MV-4-11 (cell line): Measurements from ENCODE around the gene NEAT1.

ENCODE experiments used
- DNase-seq: peaks from one replicate; lab custom pipeline; 2025; lab: John Stamatoyannopoulos, UW

The NEAT1 gene

DNA sequence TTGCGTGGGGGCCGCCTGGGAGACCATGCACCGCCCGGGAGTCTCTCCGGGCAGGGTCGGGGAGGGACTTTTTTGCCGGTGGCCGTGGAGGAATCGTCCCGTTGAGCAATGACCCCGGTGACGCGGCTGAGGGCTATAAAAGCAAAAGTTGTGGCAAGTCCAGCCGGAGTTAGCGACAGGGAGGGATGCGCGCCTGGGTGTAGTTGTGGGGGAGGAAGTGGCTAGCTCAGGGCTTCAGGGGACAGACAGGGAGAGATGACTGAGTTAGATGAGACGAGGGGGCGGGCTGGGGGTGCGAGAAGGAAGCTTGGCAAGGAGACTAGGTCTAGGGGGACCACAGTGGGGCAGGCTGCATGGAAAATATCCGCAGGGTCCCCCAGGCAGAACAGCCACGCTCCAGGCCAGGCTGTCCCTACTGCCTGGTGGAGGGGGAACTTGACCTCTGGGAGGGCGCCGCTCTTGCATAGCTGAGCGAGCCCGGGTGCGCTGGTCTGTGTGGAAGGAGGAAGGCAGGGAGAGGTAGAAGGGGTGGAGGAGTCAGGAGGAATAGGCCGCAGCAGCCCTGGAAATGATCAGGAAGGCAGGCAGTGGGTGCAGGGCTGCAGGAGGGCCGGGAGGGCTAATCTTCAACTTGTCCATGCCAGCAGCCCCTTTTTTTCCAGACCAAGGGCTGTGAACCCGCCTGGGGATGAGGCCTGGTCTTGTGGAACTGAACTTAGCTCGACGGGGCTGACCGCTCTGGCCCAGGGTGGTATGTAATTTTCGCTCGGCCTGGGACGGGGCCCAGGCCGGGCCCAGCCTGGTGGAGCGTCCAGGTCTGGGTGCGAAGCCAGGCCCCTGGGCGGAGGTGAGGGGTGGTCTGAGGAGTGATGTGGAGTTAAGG is at the start of gene NEAT1:
NEAT1 (plus strand) TSS at position 166 of the 883 bp plus-strand sequence.
- peak; percentile 82 for DNase-seq

DNA sequence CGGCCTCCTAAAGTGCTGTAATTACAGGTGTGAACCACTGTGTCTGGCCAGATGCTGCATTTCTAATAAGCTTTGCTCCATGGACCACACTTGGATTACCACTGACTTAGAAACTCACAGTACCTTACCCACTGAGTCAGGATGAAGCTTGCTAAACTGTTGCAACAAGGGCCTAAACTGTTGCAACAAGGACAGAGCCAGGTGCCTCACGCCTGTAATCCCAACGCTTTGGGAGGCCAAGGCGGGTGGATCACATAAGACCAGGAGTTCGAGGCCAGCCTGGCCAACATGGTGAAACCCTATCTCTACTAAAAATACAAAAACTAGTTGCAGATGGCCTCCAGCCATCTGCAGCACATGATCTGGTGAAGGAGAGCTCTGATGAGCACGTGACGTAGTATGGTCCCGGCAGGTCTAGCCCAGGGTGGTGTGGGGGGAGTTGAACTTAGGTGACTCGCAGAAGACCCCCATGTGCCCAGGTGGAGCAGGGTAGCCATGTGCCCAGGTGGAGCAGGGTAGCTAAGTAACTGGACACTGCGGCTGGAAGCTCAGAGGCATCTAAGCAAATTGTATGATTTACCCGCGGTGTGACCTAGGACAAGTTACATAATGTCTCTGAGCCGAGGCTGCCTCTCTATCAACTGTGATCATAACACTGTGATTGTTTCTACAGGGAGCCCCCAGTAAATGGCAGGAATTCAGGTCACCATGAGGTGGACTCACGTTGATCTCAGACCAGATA is 48.6 kb upstream of the NEAT1 start:
- DNase-seq = peak; percentile 8

DNA sequence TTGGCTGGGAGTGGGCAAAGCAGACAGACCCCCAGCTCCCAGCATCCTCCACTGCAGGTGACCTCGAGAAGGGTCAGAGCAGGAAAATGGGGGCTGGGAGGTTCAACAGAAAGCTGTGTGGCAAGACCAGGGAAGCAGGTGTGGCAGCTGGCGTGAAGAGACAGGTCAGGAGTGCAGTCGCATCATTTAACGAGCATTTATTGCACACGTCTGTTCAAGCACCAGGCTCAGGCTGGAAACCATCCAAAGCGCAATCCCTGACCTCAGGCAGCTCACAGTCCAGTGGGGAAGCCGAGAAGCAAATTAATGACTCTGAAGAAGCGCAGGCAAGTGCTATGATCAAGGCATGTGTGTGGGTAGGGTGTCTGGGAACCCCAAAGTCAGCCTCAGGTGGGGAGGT is 47.6 kb upstream of the NEAT1 start:
- no peak for DNase-seq

DNA sequence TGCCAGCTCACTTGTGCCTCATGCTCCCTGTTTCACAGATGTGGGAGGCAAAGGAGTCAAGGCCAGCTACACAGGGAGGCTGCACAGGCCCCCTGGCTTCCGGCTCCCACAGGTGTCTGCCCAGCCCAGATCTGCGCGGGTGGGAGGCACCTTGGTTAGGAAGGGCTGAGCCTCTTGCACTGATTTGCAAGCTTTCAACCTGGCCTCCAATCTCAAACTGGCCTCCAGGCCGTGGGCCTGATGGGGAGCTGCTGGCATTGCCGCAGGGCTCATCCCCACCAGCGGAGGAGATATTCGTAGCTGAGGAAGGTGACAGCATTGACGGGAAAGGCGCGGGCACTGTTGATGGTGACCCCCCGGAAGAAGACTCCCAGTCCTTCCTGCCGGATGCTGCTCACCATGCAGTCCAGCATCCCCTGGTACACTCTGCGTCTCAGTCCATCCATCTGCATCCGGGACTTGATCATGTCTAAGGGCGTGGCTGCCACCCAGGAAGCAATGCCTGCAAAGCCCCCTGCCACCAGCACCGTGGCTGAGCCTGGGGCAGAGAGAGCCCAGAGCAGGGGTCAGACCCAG is 46.4 kb upstream of the NEAT1 start:
- DNase-seq = no peak

DNA sequence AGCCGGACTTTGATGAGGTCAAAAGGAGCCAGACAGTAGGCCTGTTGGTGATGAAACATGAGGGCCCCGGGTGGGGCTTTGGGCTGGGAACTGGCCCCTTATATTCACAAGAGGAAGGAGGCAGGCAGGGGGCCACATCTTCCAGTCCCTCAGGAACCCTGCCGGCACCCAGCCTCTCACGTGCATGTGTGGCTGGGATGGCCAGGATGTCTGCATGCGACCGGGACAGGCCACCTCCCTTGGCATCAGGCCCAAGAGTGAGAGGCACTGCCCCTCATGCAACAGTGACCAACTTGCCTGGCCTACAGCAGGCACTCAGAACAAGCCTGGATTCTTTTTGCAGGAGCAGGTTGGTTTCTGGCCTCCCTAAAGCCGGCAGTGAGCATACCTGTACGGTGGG is 45.6 kb upstream of the NEAT1 start:
- DNase-seq = no peak

DNA sequence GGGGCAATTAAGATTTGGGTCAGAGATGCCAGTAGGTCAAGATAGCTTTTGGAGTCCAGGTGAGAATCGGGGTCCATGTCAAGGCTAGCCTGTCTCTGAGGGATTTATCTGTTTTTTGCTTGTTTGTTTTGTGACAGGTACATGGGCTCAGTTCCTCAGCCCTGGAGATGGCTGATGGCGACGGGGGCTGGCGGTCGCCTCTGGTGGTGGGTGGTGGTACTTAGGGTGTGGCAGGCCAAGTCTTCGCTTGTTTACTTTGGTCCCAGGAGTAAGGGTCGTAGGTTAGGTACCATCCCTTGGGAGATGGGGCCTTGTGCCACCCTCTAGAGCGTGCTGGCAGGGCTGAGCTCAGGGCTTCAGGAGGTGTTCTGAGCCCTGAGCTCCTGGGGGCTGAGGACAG is 44.8 kb upstream of the NEAT1 start:
- no peak for DNase-seq

DNA sequence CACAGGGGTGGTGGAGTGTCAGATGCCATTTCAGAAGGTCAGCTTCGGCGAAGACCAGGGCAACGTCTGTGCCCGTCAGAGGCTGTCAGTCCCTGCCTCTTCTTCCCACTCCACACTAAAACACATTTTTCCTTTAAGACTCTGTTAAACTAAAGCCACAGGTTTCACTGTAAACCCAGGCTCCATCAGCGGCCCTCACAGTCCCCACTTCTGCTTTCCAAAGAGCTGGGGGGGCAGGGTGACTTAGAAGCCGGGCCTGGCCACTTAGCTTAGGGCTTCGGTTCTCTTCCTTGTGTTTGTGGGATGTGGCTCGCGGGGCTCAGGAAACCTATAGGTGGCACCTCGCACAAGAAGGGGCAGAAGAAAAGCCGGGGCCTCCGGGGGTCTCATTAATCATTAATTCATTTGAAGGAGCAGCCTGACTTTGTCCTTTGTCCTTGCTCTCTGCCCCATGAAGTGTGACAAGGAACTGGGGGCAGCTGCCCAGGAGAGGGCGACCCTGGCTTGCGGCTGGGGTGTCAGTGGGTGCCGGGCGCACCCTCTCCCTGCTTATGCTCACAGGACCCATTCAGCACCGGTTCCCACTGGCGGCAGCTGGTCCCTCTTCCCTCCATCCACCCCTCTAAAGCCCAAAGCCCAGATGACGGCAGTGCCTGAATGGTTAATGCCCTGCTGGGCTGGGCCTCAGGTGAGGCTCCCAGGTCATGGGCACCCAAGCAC is 44.2 kb upstream of the NEAT1 start:
- DNase-seq = peak; percentile 92

DNA sequence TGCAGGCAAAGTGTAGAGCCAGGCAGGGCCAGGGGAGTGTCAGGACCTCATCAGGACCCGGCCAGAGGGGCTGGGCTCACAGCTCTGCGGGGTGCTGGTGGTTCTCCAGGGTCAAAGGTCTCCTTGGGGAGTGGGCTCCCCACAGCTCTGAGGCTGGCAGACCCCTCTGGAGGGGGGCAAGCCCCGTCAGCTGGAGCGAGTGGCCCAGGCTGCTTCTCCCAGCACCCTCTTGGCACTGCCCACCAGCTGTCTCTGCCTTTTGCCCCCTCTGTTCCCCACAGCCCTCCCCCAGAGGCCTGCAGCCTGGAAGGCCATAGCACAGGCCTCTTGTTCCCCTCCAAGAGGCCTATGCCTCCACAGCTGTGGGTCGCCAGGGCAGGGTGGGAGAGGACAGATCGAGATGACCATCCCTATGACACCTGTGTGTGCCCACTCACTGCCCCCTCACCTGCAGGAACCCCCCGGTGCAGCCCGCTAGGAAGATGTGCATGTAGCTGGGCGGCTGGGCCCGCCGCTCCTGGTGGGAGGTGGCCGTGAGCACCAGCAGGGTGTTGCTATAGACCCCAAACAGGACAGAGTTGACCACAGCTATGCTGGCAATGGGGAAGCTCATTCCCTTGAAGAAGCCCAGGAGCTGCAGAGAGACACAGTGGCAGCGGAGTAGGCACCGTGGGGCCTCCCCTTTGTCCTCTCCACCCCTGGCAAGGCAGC is 43.5 kb upstream of the NEAT1 start:
- DNase-seq = no peak

DNA sequence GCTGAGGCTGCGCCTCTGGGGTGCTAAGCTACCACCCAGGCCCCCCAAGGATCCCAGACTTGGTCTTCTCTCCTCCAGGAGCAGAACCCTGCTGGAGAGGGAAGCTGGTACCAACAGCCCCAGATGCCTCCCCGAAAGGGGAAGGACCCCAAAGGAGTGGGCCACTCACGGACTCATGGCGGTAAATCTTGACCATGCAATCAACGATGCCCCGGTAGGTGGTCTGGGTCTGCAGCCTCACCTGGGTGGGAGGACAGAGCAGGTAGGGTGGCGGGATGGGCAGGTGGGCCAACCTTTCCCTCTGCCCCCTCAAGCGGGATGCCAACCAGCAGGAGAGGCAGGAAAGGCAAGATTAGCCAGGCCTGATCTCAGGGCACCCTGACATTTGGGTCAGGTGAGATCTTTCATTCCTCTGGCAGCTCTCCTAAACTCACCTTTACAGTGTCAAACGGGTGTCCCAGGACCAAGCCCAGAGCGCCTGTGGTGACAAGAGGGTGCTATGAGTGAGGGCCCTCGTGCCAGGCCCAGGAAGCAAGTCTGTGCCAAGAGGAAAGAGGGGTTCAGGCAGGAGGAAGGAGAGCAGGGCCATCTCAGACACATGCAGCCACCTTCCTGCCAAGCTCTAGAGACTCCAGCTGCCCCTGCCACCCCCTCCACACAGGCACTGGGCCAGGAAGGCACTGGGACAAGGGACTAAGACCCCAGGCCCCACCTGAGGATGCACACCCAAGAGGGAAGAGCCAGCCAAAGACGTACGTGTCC is 42.7 kb upstream of the NEAT1 start:
- DNase-seq = no peak

DNA sequence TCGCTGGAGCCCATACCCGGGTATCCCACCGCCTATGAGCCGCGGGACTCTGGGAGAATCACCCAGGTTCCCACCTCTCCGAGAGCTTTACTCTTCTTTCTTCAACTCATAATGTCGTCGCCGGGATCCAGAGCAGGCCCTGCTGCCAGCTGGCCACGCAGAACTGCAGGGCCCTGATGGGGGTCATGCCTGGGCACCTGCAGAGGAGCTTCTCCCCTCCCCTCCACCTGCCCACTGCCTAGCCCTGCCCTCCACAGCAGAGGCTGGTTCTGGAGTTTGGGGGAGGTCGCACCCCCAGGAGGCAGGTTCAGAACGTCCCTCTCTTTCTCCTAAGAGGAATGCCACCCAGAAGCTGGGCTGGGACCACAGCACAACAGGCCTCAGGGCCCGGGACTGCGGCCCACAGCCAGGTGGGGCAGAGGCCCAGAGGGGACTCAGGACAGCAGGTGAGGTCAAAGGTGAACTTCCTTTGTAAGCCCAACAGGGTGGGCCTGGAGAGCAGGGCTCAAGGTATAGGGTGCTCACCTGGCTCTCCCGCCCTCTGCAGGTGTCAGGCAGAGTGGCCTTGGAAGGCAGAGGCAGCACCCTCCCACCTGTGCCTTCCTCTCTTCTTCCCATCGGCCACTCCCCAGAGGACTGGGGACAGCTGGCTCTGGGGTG is 42.0 kb upstream of the NEAT1 start:
- no peak for DNase-seq

DNA sequence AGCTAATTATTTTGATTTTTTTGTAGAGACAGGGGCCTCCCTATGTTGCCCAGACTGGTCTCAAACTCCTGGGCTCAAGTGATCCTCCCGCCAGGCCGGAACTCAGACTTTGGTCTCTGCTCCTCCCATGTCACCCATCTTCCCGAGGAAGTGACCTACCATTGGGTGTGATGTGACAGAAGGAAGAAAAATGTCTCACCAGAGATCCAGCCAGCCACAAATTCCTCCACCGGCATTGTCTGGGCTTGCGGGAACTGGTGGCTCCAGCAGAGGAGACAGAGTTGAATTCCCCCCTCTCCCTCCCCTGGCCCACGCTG is 40.9 kb upstream of the NEAT1 start:
- peak; percentile 61 for DNase-seq

DNA sequence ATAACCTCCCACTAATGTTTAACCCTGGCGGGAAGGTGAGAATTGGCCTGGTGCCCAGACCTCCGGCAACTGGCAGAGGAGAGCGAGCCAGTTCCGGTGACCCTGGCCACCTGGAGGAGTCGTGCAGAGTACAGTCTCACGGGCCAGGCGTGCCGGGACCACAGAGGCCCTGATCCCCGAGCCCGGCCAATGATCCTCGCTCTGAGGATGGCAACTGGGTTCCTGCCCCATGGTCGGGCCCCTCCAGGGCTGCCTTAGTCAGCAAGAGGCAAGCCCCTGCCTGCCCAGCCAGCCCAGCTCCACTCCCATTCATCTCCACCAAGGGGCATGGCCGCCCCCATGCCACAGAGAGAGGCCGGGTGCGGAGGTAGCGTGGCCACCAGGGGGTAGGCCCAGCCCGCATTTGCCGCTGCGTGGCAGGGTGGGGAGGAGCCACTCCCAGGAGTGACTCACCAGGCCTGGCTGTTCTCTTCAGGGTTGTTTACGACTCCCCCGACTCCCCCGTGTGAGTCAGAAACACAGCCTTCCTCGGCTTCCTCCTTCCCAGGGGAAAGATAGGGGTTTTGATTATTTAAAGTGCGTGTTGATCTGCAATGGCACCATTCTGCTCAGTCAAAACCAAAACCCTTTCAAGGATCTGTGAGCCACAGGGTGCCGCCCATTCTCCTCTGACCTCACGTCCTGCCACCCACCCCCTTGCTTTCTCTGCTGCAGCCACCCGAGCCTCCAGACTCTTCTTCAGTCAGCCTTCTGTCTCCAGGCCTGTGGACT is 40.4 kb upstream of the NEAT1 start, which contains the start of gene SLC25A45:
SLC25A45 (minus strand) TSS at position 614 of the 771 bp plus-strand sequence. CDS start 695 bp downstream, outside the sequence.
- DNase-seq = peak; percentile 94

DNA sequence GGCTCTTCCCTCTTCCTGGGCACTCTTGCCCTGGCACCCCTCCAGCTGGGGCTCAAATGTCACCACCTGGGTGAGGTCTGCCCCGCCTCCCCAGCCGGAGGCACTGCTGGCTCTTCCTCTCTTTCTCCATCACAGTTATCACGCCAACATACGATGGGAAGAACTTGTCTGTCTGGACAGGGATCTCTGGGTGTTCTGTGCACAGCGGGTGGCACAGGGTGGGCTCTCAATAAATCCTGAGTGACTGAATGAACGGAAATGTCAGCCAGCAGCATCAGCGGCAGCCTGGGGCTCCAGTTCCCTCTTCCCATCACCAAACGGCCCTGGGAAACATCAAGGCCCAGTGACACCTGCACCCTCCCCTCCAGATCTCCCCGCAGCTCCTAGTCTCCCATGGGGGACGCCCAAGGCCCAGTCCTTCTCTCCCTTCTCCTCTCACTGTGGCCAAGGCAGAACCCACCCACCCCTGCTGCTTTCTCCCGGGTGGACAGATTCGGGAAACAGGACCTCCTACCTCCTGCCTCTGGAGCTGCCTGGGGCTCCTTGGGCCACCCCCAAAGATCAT is 39.7 kb upstream of the NEAT1 start:
- DNase-seq = no peak

DNA sequence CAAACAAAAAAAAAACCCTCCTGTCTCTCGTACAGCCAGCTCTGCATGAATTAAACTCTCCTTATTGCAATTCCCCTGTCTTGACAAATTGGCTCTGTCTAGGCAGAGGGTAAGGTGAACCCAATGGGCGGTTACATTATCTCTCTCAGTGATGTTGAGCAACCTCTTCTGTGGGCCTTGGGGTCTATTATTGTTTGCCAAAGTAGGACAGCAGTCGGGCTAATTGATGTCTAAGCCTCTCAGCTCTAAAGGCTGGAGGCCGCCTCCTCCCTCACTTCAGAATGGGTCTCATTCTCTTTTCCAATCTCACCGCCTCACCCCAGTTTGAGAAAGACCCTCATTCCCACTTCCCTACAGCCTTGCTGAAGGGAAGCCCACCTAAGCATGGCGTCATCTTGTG is 38.8 kb upstream of the NEAT1 start:
- DNase-seq = no peak

DNA sequence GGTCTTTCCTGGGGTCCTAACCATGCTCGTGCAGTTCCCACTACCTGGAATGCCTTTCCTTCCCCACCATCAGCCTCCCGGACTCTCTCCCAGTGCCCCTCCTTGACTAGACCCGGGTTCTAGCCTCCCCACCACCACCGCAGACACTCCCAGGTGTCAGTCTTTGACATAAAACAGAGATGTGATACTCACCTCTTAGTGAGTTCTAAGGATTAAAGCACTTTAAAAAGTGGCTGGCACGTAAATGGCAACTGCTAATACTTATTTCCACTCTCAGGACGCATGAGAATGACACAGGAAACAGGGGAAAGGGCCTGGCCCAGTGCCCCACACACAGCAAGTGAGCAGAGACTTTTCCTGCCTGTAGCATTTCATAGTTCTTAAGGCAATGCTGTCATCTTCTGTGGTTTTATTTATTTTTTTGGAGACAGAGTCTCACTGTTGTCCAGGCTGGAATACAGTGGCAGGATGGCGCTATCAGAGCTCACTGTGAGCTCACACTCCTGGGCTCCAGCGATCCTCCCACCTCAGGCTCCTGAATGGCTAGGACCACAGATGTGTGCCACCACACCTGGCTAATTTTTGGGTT is 38.2 kb upstream of the NEAT1 start:
- DNase-seq = no peak

DNA sequence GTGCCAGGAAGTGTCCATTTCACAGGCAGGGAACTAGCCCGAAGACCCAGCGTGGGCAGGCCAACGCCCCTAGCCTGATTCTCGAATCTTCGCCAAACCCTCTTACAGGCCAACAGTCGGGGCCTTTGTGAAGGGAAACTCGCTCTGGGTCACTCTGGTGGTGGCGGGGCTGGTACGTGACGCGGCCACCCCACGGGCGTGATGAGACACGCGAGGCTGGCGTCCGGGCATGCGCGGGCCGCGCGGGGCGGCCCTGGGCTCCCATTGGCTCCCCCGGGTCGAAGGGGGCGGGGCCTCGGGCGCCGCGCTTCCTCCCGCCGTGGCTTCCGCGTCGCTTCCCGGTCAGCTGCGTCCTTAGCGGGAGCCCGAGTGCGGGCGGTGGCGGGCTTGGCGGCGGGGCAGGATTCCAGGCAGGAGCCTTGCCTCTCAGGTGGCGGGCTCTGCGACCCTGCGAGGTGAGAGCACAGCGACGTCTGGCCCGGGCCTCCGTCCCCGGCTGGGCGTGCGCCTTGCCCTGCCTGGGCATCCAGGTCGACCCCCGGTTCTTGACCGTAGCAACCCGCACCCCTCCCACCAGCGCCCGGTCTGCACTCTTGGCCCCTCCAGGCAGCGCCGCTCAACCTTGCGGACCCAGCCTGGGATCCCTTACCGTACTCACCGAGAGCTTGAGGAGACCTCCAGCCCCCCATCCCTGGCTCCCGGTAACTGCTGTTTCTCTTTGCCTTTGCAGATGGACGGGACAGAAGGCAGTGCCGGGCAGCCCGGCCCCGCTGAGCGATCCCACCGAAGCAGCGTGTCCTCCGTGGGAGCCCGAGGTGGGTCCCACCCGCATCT is 36.1 kb upstream of the NEAT1 start, which contains the start of gene FRMD8:
FRMD8 (plus strand) TSS at position 331 of the 834 bp plus-strand sequence; CDS start at position 731, 400 bp downstream.
- peak; percentile 84 for DNase-seq

DNA sequence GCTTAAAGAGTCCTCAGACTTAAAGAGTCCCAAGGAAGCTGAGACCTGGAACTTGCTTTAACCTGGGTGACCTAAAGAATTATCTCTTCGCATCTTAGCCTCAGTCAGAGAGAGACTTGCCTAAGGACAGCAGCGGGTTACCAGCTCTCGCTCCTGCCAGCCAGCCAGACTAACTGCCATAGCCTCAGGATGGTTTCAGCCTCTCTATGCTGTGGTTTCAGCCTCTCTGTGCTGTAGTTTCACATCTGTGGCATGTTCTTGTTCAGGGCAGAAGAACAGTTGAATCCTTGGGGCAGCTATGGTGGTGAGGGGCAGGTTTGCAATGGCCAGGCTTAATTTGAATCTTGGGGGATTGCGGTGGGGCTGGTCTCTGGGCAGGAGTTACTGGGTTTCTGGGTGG is 33.9 kb upstream of the NEAT1 start:
- peak; percentile 45 for DNase-seq
